Fibroblast of peridontal ligament (primary cell): ENCODE results near the gene VEGFA.

Experiments used
- DNase-seq: peaks from one replicate; pipeline ENCODE4 v3.0.0-alpha.2; 2010; ENCODE audit errors: extremely low read depth

VEGFA gene

DNA sequence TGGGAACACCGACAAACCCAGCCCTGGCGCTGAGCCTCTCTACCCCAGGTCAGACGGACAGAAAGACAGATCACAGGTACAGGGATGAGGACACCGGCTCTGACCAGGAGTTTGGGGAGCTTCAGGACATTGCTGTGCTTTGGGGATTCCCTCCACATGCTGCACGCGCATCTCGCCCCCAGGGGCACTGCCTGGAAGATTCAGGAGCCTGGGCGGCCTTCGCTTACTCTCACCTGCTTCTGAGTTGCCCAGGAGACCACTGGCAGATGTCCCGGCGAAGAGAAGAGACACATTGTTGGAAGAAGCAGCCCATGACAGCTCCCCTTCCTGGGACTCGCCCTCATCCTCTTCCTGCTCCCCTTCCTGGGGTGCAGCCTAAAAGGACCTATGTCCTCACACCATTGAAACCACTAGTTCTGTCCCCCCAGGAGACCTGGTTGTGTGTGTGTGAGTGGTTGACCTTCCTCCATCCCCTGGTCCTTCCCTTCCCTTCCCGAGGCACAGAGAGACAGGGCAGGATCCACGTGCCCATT, 15.3 kb downstream of the VEGFA start:
- DNase-seq, result no peak

DNA sequence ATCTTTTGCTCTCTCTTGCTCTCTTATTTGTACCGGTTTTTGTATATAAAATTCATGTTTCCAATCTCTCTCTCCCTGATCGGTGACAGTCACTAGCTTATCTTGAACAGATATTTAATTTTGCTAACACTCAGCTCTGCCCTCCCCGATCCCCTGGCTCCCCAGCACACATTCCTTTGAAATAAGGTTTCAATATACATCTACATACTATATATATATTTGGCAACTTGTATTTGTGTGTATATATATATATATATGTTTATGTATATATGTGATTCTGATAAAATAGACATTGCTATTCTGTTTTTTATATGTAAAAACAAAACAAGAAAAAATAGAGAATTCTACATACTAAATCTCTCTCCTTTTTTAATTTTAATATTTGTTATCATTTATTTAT, 15.9 kb downstream of the VEGFA start:
- DNase-seq, result no peak

GRCh38 chr6:43786664-43787329, 16.8 kb downstream of the VEGFA start:
- no peak for DNase-seq

GRCh38 chr6:43788301-43788700, 18.3 kb downstream of the VEGFA start:
- DNase-seq, result no peak

GRCh38 chr6:43789447-43789846, 19.4 kb downstream of the VEGFA start:
- no peak for DNase-seq

DNA sequence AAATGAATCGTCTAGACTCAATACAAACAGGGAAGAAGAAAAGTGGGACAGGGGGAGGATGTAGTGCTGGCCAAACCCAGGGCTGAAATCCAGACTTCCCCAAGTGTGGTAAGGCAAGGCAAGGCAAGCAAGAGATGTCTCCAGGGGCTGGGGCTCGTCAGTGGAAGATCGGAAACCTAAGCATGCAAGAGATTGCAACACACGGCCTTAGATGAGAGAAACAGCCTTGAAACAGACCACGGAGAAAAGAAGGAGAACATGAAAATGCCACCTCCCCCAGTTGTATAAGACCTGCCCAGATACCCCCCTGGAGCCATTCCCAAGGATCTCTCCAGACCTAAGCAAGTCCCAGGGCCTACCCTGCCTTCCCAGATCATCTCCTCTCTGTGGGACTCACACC, 20.0 kb downstream of the VEGFA start:
- peak; percentile 96 for DNase-seq

DNA sequence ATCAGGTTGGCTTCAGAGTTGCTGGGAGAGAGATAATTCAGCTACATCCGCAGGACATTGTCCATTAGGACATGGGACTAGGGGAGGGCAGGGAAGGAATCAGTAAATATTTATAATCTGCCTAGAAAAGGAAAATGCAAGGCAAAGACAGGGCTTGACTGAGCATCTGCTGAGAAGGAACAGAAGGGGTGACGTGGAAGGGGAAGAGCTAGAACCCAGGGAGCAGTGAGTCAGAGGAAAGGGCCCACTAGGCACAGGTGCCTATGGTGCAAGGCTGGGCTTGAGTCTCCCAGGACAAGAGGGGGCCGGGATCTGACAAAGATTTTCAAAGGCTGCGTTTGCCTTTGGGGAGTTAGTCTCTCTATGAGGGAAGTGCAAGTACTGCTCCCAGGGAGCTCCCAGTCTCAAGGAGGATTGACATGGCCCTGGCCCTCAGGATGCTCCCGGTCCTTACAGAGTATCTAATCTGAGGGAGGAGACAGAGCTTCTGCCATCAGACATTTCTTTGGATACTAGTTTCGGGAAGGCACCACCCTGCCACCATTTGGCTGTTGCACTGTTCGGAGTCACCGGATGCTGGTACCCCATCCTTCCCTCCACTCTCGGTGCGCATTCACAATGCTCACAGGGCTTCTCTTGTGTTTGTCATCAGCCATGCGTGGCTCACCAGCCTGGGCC, 21.9 kb downstream of the VEGFA start:
- DNase-seq, result no peak

- no peak for DNase-seq
Measured at GRCh38 chr6:43793154-43793874, 23.3 kb downstream of the VEGFA start.

- no peak for DNase-seq
Measured at GRCh38 chr6:43793875-43794242, 23.8 kb downstream of the VEGFA start.

GRCh38 chr6:43795421-43795820, 25.4 kb downstream of the VEGFA start:
- no peak for DNase-seq

GRCh38 chr6:43796168-43796567, 26.2 kb downstream of the VEGFA start:
- no peak for DNase-seq

DNA sequence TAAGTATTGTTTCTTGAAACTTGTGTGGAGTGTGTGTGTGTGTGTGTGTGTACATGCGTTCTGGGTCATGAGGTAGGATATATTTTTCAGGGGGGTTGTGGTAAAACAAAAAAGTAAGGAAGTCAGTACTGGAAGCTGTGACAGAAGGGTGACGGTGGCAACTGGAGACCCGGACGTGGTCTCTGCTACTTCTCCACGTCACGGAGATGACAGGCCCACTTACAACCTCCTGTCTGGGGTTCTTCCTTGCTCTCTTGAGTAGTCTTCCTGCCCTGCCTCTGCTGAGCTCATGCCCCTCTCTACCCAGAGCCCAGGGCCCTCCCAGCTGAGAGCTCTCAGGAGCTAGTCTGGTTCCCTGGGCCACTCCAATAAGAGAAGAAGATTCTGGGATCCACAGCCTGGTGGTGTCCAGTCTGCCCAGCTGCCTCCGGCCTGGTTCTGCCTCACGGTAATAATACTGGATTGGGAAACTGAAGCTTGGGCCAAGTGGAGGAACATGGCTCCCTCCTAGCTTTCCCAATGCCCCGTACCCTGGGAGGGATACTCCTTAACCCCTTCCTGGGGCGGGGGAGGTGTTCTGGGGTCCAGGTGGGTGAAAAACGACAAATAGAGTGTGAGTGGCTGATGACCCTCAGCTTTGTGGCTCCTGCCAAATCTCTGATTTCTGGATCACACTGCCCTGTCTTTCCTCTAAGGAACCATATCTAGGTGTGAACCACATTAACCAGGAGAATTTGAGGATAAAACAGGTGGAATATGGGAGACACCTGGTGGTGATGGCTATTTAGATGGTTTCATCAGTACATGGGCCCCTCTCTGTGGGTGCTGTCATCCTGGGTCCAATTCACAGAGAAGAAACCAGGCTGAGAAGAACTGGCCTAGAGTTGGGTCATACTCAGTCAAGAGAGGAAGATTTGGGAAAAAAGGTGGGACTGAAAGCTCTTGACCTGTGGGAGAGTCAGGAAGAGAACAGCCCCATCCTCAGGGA, 27.2 kb downstream of the VEGFA start:
- DNase-seq, result no peak

DNA sequence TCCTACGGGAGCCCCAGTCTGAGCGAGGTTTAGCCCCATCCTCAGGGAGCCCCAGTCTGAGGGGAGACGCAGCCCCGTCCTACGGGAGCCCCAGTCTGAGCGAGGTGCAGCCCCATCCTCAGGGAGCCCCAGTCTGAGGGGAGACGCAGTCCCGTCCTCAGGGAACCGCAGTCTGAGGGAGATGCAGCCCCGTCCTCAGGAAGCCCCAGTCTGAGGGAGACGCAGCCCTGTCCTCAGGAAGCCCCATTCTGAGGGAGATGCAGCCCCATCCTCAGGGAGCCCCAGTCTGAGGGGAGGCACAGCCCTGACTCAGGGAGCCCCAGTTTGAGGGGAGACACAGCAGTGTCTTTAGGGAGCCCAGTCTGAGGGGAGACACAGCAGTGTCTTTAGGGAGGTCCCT, 27.9 kb downstream of the VEGFA start:
- no peak for DNase-seq

DNA sequence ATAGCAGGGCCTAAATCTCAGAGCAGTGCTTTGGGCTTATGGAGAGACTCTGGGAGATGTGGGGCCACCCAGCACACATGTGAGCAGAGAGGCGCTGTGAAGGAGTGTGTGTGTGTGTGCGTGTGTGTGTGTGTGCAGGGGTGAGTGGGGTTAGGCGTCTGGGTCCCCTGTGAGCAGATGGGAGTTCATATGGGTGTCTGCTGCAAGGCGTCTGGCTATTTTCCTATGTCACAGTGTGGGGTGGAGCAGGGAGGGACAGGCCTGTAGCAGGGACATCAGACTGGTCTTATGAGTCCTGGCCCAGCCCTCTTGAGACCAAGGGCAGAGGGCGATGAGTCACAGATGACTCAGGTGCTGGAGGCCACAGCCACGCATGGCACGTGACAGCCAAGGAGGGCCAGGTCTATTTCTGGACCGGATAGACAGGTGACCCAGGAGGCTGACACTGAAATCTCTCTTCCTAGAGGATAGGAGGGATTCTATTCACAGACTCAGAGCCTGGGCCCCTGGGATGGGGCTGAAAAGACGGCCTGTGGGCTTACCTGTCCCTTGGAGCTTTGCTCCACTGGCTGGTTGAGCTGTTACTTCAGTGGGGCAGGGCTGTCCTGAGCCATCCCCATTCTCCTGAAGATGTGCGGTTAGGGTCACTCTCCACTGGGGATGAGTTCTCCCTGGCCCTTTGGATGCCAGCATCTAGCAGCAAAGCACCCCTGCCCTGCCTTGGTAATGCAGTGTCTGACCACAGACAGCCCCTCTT, 28.9 kb downstream of the VEGFA start:
- no peak for DNase-seq

DNA sequence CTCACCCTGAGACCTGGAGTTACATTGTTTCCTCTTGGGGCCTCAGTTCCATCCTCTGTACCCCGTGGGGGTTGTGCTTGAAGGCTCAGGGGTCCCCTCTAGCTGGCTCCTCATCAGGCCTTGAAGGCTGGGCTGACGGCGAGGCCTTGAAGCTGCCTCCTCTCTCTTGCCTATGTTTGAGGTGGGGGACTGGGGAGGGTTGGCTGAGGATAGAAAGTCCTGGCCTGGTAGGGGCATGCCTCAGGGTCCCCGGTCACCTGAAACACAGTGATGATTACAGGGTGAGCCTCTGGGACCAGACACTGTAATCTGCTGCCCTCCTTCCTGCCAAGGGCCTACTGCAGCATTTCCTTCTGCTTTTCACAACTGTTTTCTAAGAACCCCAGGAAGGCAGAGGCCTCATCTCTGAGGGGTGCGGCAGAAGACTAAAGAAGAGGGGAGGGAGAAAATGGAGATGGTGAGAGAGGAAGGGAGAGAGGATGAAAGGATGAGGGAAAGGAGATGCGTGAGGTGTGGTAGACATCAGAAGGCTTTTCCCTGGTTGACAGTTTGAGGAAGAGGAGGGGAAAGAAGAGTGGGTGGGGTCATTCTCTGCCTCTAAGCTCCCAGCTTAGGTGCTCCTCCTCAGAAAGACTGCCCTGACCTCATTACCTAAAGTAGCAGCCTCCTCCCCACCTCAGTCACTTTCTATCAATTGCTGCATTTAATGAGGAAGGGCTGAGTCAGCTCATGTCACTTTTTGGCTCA, 29.7 kb downstream of the VEGFA start:
- no peak for DNase-seq

- no peak for DNase-seq
Measured at GRCh38 chr6:43800298-43800623, 30.2 kb downstream of the VEGFA start.

GRCh38 chr6:43800746-43801494, 30.9 kb downstream of the VEGFA start:
- no peak for DNase-seq

- no peak for DNase-seq
Measured at GRCh38 chr6:43801495-43802181, 31.6 kb downstream of the VEGFA start.
